Endothelial cell (in vitro differentiated cells): ENCODE measurements around the gene AGER. TPM values are rescaled to one million over a fixed set of nuclear protein-coding genes. Genes with fewer than 3 reads are reported as not detected.

Experiments
- DNase-seq: peaks from one replicate; pipeline ENCODE4 v3.0.0; 2021; ENCODE audit warnings: low spot score
- H3K27ac Mint-ChIP-seq: one replicate; pipeline ENCODE4 v1.8.0; 2021; ENCODE audit warnings: mixed read lengths, inconsistent platforms; ENCODE audit not compliant: unreplicated experiment
- H3K27me3 Mint-ChIP-seq: one replicate; pipeline ENCODE4 v1.8.0; 2021; ENCODE audit warnings: mild to moderate bottlenecking, moderate library complexity, mixed read lengths, inconsistent platforms; ENCODE audit not compliant: unreplicated experiment
- H3K36me3 Mint-ChIP-seq: one replicate; pipeline ENCODE4 v1.8.0; 2021; ENCODE audit warnings: mild to moderate bottlenecking, low read depth, mixed read lengths, inconsistent platforms; ENCODE audit not compliant: unreplicated experiment
- H3K4me1 Mint-ChIP-seq: one replicate; pipeline ENCODE4 v1.8.0; 2021; ENCODE audit warnings: mild to moderate bottlenecking, mixed read lengths, inconsistent platforms; ENCODE audit not compliant: unreplicated experiment
- H3K4me3 Mint-ChIP-seq: one replicate; pipeline ENCODE4 v1.8.0; 2021; ENCODE audit warnings: mild to moderate bottlenecking, mixed read lengths, inconsistent platforms; ENCODE audit not compliant: unreplicated experiment
- H3K9me3 Mint-ChIP-seq: one replicate; pipeline ENCODE4 v1.8.0; 2021; ENCODE audit warnings: mixed read lengths, inconsistent platforms; ENCODE audit not compliant: unreplicated experiment
- CTCF ChIP-seq: fragments of 200-600 bp; sonication (generic); IDR thresholded peaks from one replicate; pipeline ENCODE4 v1.5.0; 2021; ENCODE audit warnings: antibody characterized with exemption; ENCODE audit not compliant: unreplicated experiment
- total RNA-seq: library from RNA; stranded (reverse); fragmentation: NEBNext Ultra II Directional; extraction: Animal tissue kit (Norgen Biotek cat#: 25700); gene quantifications from one replicate; pipeline ENCODE4 v1.2.1, GENCODE V29; 2021; ENCODE audit not compliant: unreplicated experiment

Gene AGER
- total RNA-seq, 1 donor from 2014 or later, result 42.2 TPM

GRCh38 chr6:32179766-32180405 lies 4.2 kb downstream of the AGER start:
- Mint-ChIP-seq H3K27me3 (peaks cover 9% of the 10 kb centered on the region), H3K4me1 (peaks cover 56% of the 10 kb centered on the region), H3K27ac (peak overlapping the region; percentile 95), H3K36me3 (peaks cover 7% of the 10 kb centered on the region), H3K4me3 (peak overlapping the region; percentile 98), H3K9me3 (no peaks in the 10 kb centered on the region)
- no peak for TF ChIP-seq CTCF
- no peak for DNase-seq

- Mint-ChIP-seq H3K9me3 (no peaks in the 10 kb centered on the region), H3K27ac (peak overlapping the region; percentile 95), H3K4me3 (peak overlapping the region; percentile 98), H3K36me3 (peaks cover 7% of the 10 kb centered on the region), H3K4me1 (peaks cover 61% of the 10 kb centered on the region), H3K27me3 (peaks cover 12% of the 10 kb centered on the region)
- TF ChIP-seq CTCF, result no peak
- no peak for DNase-seq
Measured at GRCh38 chr6:32178547-32179440, 5.3 kb downstream of the AGER start.

GRCh38 chr6:32177788-32178546 lies 6.1 kb downstream of the AGER start, which contains the start of gene RNF5:
Gene RNF5, plus strand, starts transcription at chr6:32178405. Its CDS starts 107 bp downstream, at chr6:32178512.
- peaks cover 12% of the 10 kb centered on the region for H3K27me3 Mint-ChIP-seq
- no peaks in the 10 kb centered on the region for H3K9me3 Mint-ChIP-seq
- peak within 1 kb of the TSS; percentile 95 for H3K27ac Mint-ChIP-seq
- no peak for TF ChIP-seq CTCF
- DNase-seq, result peak; percentile 82
- H3K4me3 Mint-ChIP-seq, result peak within 1 kb of the TSS; percentile 98
- H3K4me1 Mint-ChIP-seq, result peaks cover 68% of the 10 kb centered on the region
- H3K36me3 Mint-ChIP-seq, result peaks cover 7% of the 10 kb centered on the region

- H3K27ac Mint-ChIP-seq, result peak overlapping the region; percentile 95
- no peaks in the 10 kb centered on the region for H3K9me3 Mint-ChIP-seq
- H3K4me3 Mint-ChIP-seq, result peak overlapping the region; percentile 98
- no peak for TF ChIP-seq CTCF
- H3K36me3 Mint-ChIP-seq, result peaks cover 7% of the 10 kb centered on the region
- no peak for DNase-seq
- H3K4me1 Mint-ChIP-seq, result peaks cover 72% of the 10 kb centered on the region
- peaks cover 12% of the 10 kb centered on the region for H3K27me3 Mint-ChIP-seq
Measured at GRCh38 chr6:32177183-32177787, 6.8 kb downstream of the AGER start.
